HG02798 (cell line): ENCODE measurements around the gene HINT3.
A peak's percentile ranks its signal among the peaks of the same experiment; 100 is the strongest.
"Not testable (repeated sequence)": the region's sequence is repeated elsewhere in the genome, so short reads cannot be mapped to it uniquely, and the experiment has no call there.

ENCODE experiments used
- ATAC-seq: cut with Tn5 transposase; IDR thresholded peaks from one replicate; pipeline ENCODE4 v1.9.1; 2021; ENCODE audit warnings: mild to moderate bottlenecking; ENCODE audit not compliant: unreplicated experiment, poor library complexity

Gene HINT3

GRCh38 chr6:125956506-125957390 is at the start of gene HINT3:
Gene HINT3, plus strand, starts transcription at chr6:125956770. Its CDS starts 208 bp downstream, at chr6:125956978.
- peak; percentile 96 for ATAC-seq

- ATAC-seq = peak; percentile 99
Measured at GRCh38 chr6:125910527-125910926, 46.0 kb upstream of the HINT3 start.

GRCh38 chr6:125911051-125911451 is 45.5 kb upstream of the HINT3 start:
- ATAC-seq = not testable (repeated sequence)

GRCh38 chr6:125912430-125912829 is 44.1 kb upstream of the HINT3 start:
- ATAC-seq = not testable (repeated sequence)

GRCh38 chr6:125913145-125913544 is 43.4 kb upstream of the HINT3 start:
- ATAC-seq = no peak

- no peak for ATAC-seq
Measured at GRCh38 chr6:125913864-125914351, 42.7 kb upstream of the HINT3 start.

GRCh38 chr6:125918230-125918629 is 38.3 kb upstream of the HINT3 start:
- ATAC-seq = no peak

GRCh38 chr6:125918681-125919566 is 37.6 kb upstream of the HINT3 start:
- peak; percentile 97 for ATAC-seq

- ATAC-seq = no peak
Measured at GRCh38 chr6:125919618-125920017, 37.0 kb upstream of the HINT3 start.

- no peak for ATAC-seq
Measured at GRCh38 chr6:125922322-125922860, 34.2 kb upstream of the HINT3 start.

- ATAC-seq = no peak
Measured at GRCh38 chr6:125923366-125923877, 33.1 kb upstream of the HINT3 start.

GRCh38 chr6:125924169-125924568 is 32.4 kb upstream of the HINT3 start:
- ATAC-seq = no peak

GRCh38 chr6:125924697-125925358 is 31.7 kb upstream of the HINT3 start:
- no peak for ATAC-seq

- no peak for ATAC-seq
Measured at GRCh38 chr6:125926711-125927110, 29.9 kb upstream of the HINT3 start.

- no peak for ATAC-seq
Measured at GRCh38 chr6:125927761-125928160, 28.8 kb upstream of the HINT3 start.

GRCh38 chr6:125930765-125931418 is 25.7 kb upstream of the HINT3 start:
- ATAC-seq = no peak

- ATAC-seq = no peak
Measured at GRCh38 chr6:125931733-125932450, 24.7 kb upstream of the HINT3 start.

- no peak for ATAC-seq
Measured at GRCh38 chr6:125932451-125932795, 24.1 kb upstream of the HINT3 start.

- ATAC-seq = not testable (repeated sequence)
Measured at GRCh38 chr6:125935520-125935919, 21.1 kb upstream of the HINT3 start.
